ENCODE data around the gene XRCC4.

Gene XRCC4

GRCh38 chr5:83077662-83078261 is 415 bp downstream of the XRCC4 start (continued):
- TF ChIP-seq MZF1 (tag by site-specific recombination; IDR thresholded peaks at IDR 0.05; ENCODE audit: borderline replicate concordance) (peak; percentile 61; the same call in 1 of the 2 replicates), TSHZ1 (tag by site-specific recombination; IDR thresholded peaks at IDR 0.05; ENCODE audit: borderline replicate concordance) (no peak), GLIS2 (tag by site-specific recombination; IDR thresholded peaks at IDR 0.05) (no peak), ZBTB17 (tag by site-specific recombination; IDR thresholded peaks at IDR 0.05) (peak; percentile 46; the same call in 1 of the 2 replicates), ZNF76 (tag by site-specific recombination; IDR thresholded peaks at IDR 0.05; ENCODE audit: borderline replicate concordance, low read depth) (peak; percentile 73), ZNF514 (tag by site-specific recombination; IDR thresholded peaks at IDR 0.05) (no peak), ZBTB7A (tag by site-specific recombination; IDR thresholded peaks at IDR 0.05; ENCODE audit: low read depth) (no peak), ZSCAN30 (tag by site-specific recombination; IDR thresholded peaks at IDR 0.05) (no peak), ZNF146 (tag by site-specific recombination; IDR thresholded peaks at IDR 0.05) (no peak), YY1 (tag by site-specific recombination; IDR thresholded peaks at IDR 0.05) (no peak)

GRCh38 chr5:83082750-83083149 is 5.4 kb downstream of the XRCC4 start:
- H3K4me1 ChIP-seq (ENCODE audit: control insufficient read depth, insufficient read depth, low read length) = no peaks in the 10 kb centered on the region
- no peak overlapping the region for H3K4me3 ChIP-seq (ENCODE audit: low read depth, low read length)
- ChIA-PET POLR2A (no interaction called here), CTCF (interaction anchor here (0.7 kb wide), 1 partner anchor 1377 kb away, joined by 6 read pairs; no protein-coding TSS in a partner anchor)
- no peaks in the 10 kb centered on the region for H3K9me3 ChIP-seq (ENCODE audit: control insufficient read depth, insufficient read depth, low read depth, low read length)
- no peak overlapping the region for H3K27ac ChIP-seq (ENCODE audit: extremely low read depth, low read depth, low read length)
- TF ChIP-seq ZNF664 (tag by site-specific recombination; IDR thresholded peaks at IDR 0.05) (no peak), MYNN (tag by site-specific recombination; IDR thresholded peaks at IDR 0.05; ENCODE audit: borderline replicate concordance) (no peak), ZSCAN18 (tag by site-specific recombination; IDR thresholded peaks at IDR 0.05) (no peak), BCL11B (tag by site-specific recombination; IDR thresholded peaks at IDR 0.05; ENCODE audit: low read depth) (no peak), ZNF623 (tag by site-specific recombination; IDR thresholded peaks at IDR 0.05) (peak; percentile 91), AEBP2 (tag by site-specific recombination; IDR thresholded peaks at IDR 0.05; ENCODE audit: borderline replicate concordance) (no peak), ZNF394 (tag by site-specific recombination; IDR thresholded peaks at IDR 0.05; ENCODE audit: borderline replicate concordance) (no peak), ZIC2 (tag by site-specific recombination; IDR thresholded peaks at IDR 0.05) (no peak)
- H3K36me3 ChIP-seq (ENCODE audit: control insufficient read depth in 2 of 2, insufficient read depth in 1 of 2, low read length in 2 of 2) = no peaks in the 10 kb centered on the region
